Activated CD8-positive, alpha-beta memory T cell treated with anti-CD3 and anti-CD28 coated beads, Interleukin-2, amount 50 U/mL, for 1 hour (primary cell): ENCODE results near the gene CD36.
"Not testable (repeated sequence)": the region's sequence is repeated elsewhere in the genome, so short reads cannot be mapped to it uniquely, and the experiment has no call there.

Source experiments
- DNase-seq: peaks from one replicate; pipeline ENCODE4 v3.0.0-alpha.2; 2020; ENCODE audit errors: extremely low read depth

The CD36 gene

GRCh38 chr7:80653244-80653643, 14.8 kb downstream of the CD36 start:
- no peak for DNase-seq

GRCh38 chr7:80654887-80655340, 16.5 kb downstream of the CD36 start:
- no peak for DNase-seq

GRCh38 chr7:80656029-80656428, 17.6 kb downstream of the CD36 start:
- no peak for DNase-seq

- DNase-seq = no peak
These were observed 20.9 kb downstream of the CD36 start for GRCh38 chr7:80659120-80660055.

GRCh38 chr7:80660939-80661338, 22.5 kb downstream of the CD36 start:
- DNase-seq = no peak

- no peak for DNase-seq
These were observed 23.3 kb downstream of the CD36 start for GRCh38 chr7:80661729-80662128.

- DNase-seq = no peak
These were observed 23.8 kb downstream of the CD36 start for GRCh38 chr7:80662252-80662651.

GRCh38 chr7:80665526-80665925, 27.1 kb downstream of the CD36 start:
- DNase-seq = no peak

- DNase-seq = no peak
These were observed 27.9 kb downstream of the CD36 start for GRCh38 chr7:80666376-80666775.

- DNase-seq = not testable (repeated sequence)
These were observed 30.9 kb downstream of the CD36 start for GRCh38 chr7:80669367-80669766.

- no peak for DNase-seq
These were observed 33.3 kb downstream of the CD36 start for GRCh38 chr7:80671744-80672143.

- DNase-seq = no peak
These were observed 36.6 kb downstream of the CD36 start for GRCh38 chr7:80675090-80675489.

- no peak for DNase-seq
These were observed 38.0 kb downstream of the CD36 start for GRCh38 chr7:80676404-80676803.

GRCh38 chr7:80677629-80678028, 39.2 kb downstream of the CD36 start:
- DNase-seq = no peak

GRCh38 chr7:80678707-80679106, 40.3 kb downstream of the CD36 start:
- no peak for DNase-seq

- no peak for DNase-seq
These were observed 41.8 kb downstream of the CD36 start for GRCh38 chr7:80679921-80680907.

- DNase-seq = no peak
These were observed 42.9 kb downstream of the CD36 start for GRCh38 chr7:80681272-80681885.

- no peak for DNase-seq
These were observed 44.3 kb downstream of the CD36 start for GRCh38 chr7:80682744-80683143.

- no peak for DNase-seq
These were observed 48.1 kb downstream of the CD36 start for GRCh38 chr7:80686576-80686975.

- DNase-seq = no peak
These were observed 60.7 kb downstream of the CD36 start for GRCh38 chr7:80699045-80699638.

- no peak for DNase-seq
These were observed 61.3 kb downstream of the CD36 start for GRCh38 chr7:80699721-80700256.
